ENCODE data around the gene RITA1.

RITA1 gene

GRCh38 chr12:113228394-113229028 lies 43.0 kb downstream of the RITA1 start:
- peak overlapping the region; percentile 96 for H2AK5ac ChIP-seq (ENCODE audit: low read length, severe bottlenecking)
- H3K4ac ChIP-seq (ENCODE audit: low read depth in 1 of 2, low read length in 2 of 2) = no peak overlapping the region
- H2AFZ ChIP-seq (ENCODE audit: low read depth, low read length) = no peak overlapping the region
- no peak overlapping the region for H3K27ac ChIP-seq (ENCODE audit: low read length, poor library complexity, severe bottlenecking)
- H2BK12ac ChIP-seq (ENCODE audit: low read length in 2 of 2) = peak overlapping the region; percentile 2 to 75
- peak overlapping the region; percentile 48 for H4K91ac ChIP-seq (ENCODE audit: low read length)
- H3K4me2 ChIP-seq (ENCODE audit: low read length, poor library complexity, severe bottlenecking) = no peak overlapping the region
- DNase-seq = no peak
- peak overlapping the region; percentile 80 for H2BK15ac ChIP-seq (ENCODE audit: low read depth, poor library complexity, severe bottlenecking)
- peaks cover 7% of the 10 kb centered on the region for H3K9me3 ChIP-seq (ENCODE audit: control insufficient read depth, low read length)
- no peak overlapping the region for H2BK120ac ChIP-seq (ENCODE audit: low read depth, low read length)
- no peak overlapping the region for H2BK5ac ChIP-seq (ENCODE audit: low read depth, low read length, poor library complexity, severe bottlenecking)
- H3K27me3 ChIP-seq (ENCODE audit: control insufficient read depth in 1 of 2, insufficient read depth in 1 of 2, low read length in 2 of 2) = no peaks in the 10 kb centered on the region
- no peak overlapping the region for H3K4me3 ChIP-seq (ENCODE audit: insufficient read depth in 1 of 2, low read depth in 1 of 2, low read length in 2 of 2)
- 74% methylated on average over 5 of the region's 5 CpGs for WGBS
- peak overlapping the region; percentile 75 for H4K8ac ChIP-seq (ENCODE audit: low read length)
- no peak overlapping the region for H3K23ac ChIP-seq (ENCODE audit: low read length in 2 of 2)
- peaks cover 40 to 66% of the 10 kb centered on the region in 2 experiments for H3K36me3 ChIP-seq (ENCODE audit: control insufficient read depth in 1 of 2, insufficient read depth in 2 of 2, low read depth in 1 of 2, low read length in 2 of 2)
- H3K79me1 ChIP-seq (replicated peaks; ENCODE audit: low read length, poor library complexity, severe bottlenecking) = peaks cover 11% of the 10 kb centered on the region
- no peak overlapping the region for H3K14ac ChIP-seq (ENCODE audit: low read length in 2 of 2)
- H3K9ac ChIP-seq (ENCODE audit: low read length) = peak overlapping the region; percentile 13
- peaks cover 27% of the 10 kb centered on the region for H3K4me1 ChIP-seq (ENCODE audit: control insufficient read depth, insufficient read depth, low read depth, low read length)
- peak overlapping the region; percentile 37 to 69 for H3K18ac ChIP-seq (ENCODE audit: low read depth in 1 of 2, low read length in 2 of 2)

- Histone ChIP-seq H3K4me1 (ENCODE audit: control insufficient read depth, insufficient read depth, low read depth, low read length) (peaks cover 30% of the 10 kb centered on the region), H3K23ac (ENCODE audit: low read length in 2 of 2) (no peak overlapping the region), H3K36me3 (ENCODE audit: control insufficient read depth in 1 of 2, insufficient read depth in 2 of 2, low read depth in 1 of 2, low read length in 2 of 2) (peaks cover 43 to 80% of the 10 kb centered on the region in 2 experiments), H4K91ac (ENCODE audit: low read length) (peak overlapping the region; percentile 76), H3K4me2 (ENCODE audit: low read length, poor library complexity, severe bottlenecking) (no peak overlapping the region), H3K9ac (ENCODE audit: low read length) (no peak overlapping the region), H2BK120ac (ENCODE audit: low read depth, low read length) (no peak overlapping the region), H2BK12ac (ENCODE audit: low read length in 2 of 2) (peak overlapping the region in 1 of 2 experiments; percentile 80), H2BK15ac (ENCODE audit: low read depth, poor library complexity, severe bottlenecking) (peak overlapping the region; percentile 44), H2BK5ac (ENCODE audit: low read depth, low read length, poor library complexity, severe bottlenecking) (peak overlapping the region; percentile 84), H2AK5ac (ENCODE audit: low read length, severe bottlenecking) (peak overlapping the region; percentile 98), H3K79me1 (replicated peaks; ENCODE audit: low read length, poor library complexity, severe bottlenecking) (peaks cover 14% of the 10 kb centered on the region), H3K4me3 (ENCODE audit: insufficient read depth in 1 of 2, low read depth in 1 of 2, low read length in 2 of 2) (no peak overlapping the region), H3K4ac (ENCODE audit: low read depth in 1 of 2, low read length in 2 of 2) (peak overlapping the region; percentile 18 to 27), H3K27me3 (ENCODE audit: control insufficient read depth in 1 of 2, insufficient read depth in 1 of 2, low read length in 2 of 2) (no peaks in the 10 kb centered on the region), H3K18ac (ENCODE audit: low read depth in 1 of 2, low read length in 2 of 2) (peak overlapping the region; percentile 58 to 63), H3K9me3 (ENCODE audit: control insufficient read depth, low read length) (peaks cover 7% of the 10 kb centered on the region), H2AFZ (ENCODE audit: low read depth, low read length) (no peak overlapping the region), H4K8ac (ENCODE audit: low read length) (peak overlapping the region; percentile 8), H3K27ac (ENCODE audit: low read length, poor library complexity, severe bottlenecking) (peak overlapping the region; percentile 95), H3K14ac (ENCODE audit: low read length in 2 of 2) (no peak overlapping the region)
- DNase-seq = no peak
- 92% methylated on average over 15 of the region's 15 CpGs for WGBS
These were observed 45.1 kb downstream of the RITA1 start for GRCh38 chr12:113230315-113231234.

GRCh38 chr12:113231235-113232088 lies 45.9 kb downstream of the RITA1 start:
- Histone ChIP-seq H3K79me1 (replicated peaks; ENCODE audit: low read length, poor library complexity, severe bottlenecking) (peaks cover 14% of the 10 kb centered on the region), H4K8ac (ENCODE audit: low read length) (no peak overlapping the region), H2BK5ac (ENCODE audit: low read depth, low read length, poor library complexity, severe bottlenecking) (peak overlapping the region; percentile 93), H2BK120ac (ENCODE audit: low read depth, low read length) (no peak overlapping the region), H2AFZ (ENCODE audit: low read depth, low read length) (peak overlapping the region; percentile 20), H3K4ac (ENCODE audit: low read depth in 1 of 2, low read length in 2 of 2) (peak overlapping the region; percentile 57 to 75), H3K36me3 (ENCODE audit: control insufficient read depth in 1 of 2, insufficient read depth in 2 of 2, low read depth in 1 of 2, low read length in 2 of 2) (peaks cover 43 to 80% of the 10 kb centered on the region in 2 experiments), H3K4me2 (ENCODE audit: low read length, poor library complexity, severe bottlenecking) (no peak overlapping the region), H4K91ac (ENCODE audit: low read length) (peak overlapping the region; percentile 77), H2BK12ac (ENCODE audit: low read length in 2 of 2) (peak overlapping the region; percentile 76 to 83), H2BK15ac (ENCODE audit: low read depth, poor library complexity, severe bottlenecking) (no peak overlapping the region), H3K9me3 (ENCODE audit: control insufficient read depth, low read length) (peaks cover 7% of the 10 kb centered on the region), H2AK5ac (ENCODE audit: low read length, severe bottlenecking) (peak overlapping the region; percentile 99), H3K14ac (ENCODE audit: low read length in 2 of 2) (no peak overlapping the region), H3K27ac (ENCODE audit: low read length, poor library complexity, severe bottlenecking) (peak overlapping the region; percentile 95), H3K18ac (ENCODE audit: low read depth in 1 of 2, low read length in 2 of 2) (peak overlapping the region; percentile 63 to 74), H3K9ac (ENCODE audit: low read length) (no peak overlapping the region), H3K23ac (ENCODE audit: low read length in 2 of 2) (peak overlapping the region in 1 of 2 experiments; percentile 27), H3K4me3 (ENCODE audit: insufficient read depth in 1 of 2, low read depth in 1 of 2, low read length in 2 of 2) (no peak overlapping the region), H3K27me3 (ENCODE audit: control insufficient read depth in 1 of 2, insufficient read depth in 1 of 2, low read length in 2 of 2) (no peaks in the 10 kb centered on the region), H3K4me1 (ENCODE audit: control insufficient read depth, insufficient read depth, low read depth, low read length) (peaks cover 35% of the 10 kb centered on the region)
- DNase-seq = peak; percentile 59
- WGBS = 64% methylated on average over 8 of the region's 8 CpGs

All from mesenchymal stem cell (in vitro differentiated cells and primary cell).